Calu3 (cell line): ENCODE results near the gene DDTL. TPM values are rescaled to one million over a fixed set of nuclear protein-coding genes. Genes with fewer than 3 reads are reported as not detected.
"Not testable (repeated sequence)": the region's sequence is repeated elsewhere in the genome, so short reads cannot be mapped to it uniquely, and the experiment has no call there.

Experiments
- BruUV-seq: library from RNA; stranded (reverse); fragments of 400-500 nt; replicated peaks from 2 replicates; lab custom pipeline; 2021; lab: Mats Ljungman, UMichigan
- CTCF ChIA-PET: fragments of 300-600 bp; sonication (Branson Sonifier 250); formaldehyde crosslinking; loops from one replicate; lab custom pipeline; 2022; ENCODE audit warnings: antibody characterized with exemption; lab: Charles Lee
- DNase-seq: peaks from one replicate; pipeline ENCODE4 v3.0.0; 2022
- H3K27ac Mint-ChIP-seq: one replicate; pipeline ENCODE4 v1.8.0; 2022; ENCODE audit warnings: mixed read lengths; ENCODE audit not compliant: unreplicated experiment
- H3K27me3 Mint-ChIP-seq: one replicate; pipeline ENCODE4 v1.8.0; 2022; ENCODE audit warnings: mixed read lengths; ENCODE audit not compliant: unreplicated experiment
- H3K36me3 Mint-ChIP-seq: one replicate; pipeline ENCODE4 v1.8.0; 2022; ENCODE audit warnings: mild to moderate bottlenecking, moderate library complexity, mixed read lengths; ENCODE audit not compliant: insufficient read depth, unreplicated experiment
- H3K4me1 Mint-ChIP-seq: one replicate; pipeline ENCODE4 v1.8.0; 2022; ENCODE audit warnings: mild to moderate bottlenecking, low read depth, mixed read lengths; ENCODE audit not compliant: unreplicated experiment
- H3K4me3 Mint-ChIP-seq: one replicate; pipeline ENCODE4 v1.8.0; 2022; ENCODE audit warnings: mild to moderate bottlenecking, low read depth, moderate library complexity, mixed read lengths; ENCODE audit not compliant: unreplicated experiment
- H3K9me3 Mint-ChIP-seq: one replicate; pipeline ENCODE4 v1.8.0; 2022; ENCODE audit warnings: low read depth, mixed read lengths; ENCODE audit not compliant: unreplicated experiment
- intact Hi-C: fragments of 100-400 bp; cut with micrococcal nuclease; formaldehyde crosslinking; loops from one replicate; pipeline ENCODE4 v1.10.0; 2022; ENCODE audit not compliant: unreplicated experiment
- total RNA-seq: library from RNA; stranded (reverse); gene quantifications from 2 replicates; pipeline ENCODE4 v1.2.3, GENCODE V29; 2022
- TF ChIP-seq, protein P1 (sequence below): fragments of 200-600 bp; IDR thresholded peaks from one replicate; pipeline ENCODE4 v1.8.0; 2022; ENCODE audit warnings: antibody characterized with exemption; ENCODE audit not compliant: unreplicated experiment

Gene DDTL
- total RNA-seq, 1 experiment from 2014 or later, result 3.4 TPM

DNA sequence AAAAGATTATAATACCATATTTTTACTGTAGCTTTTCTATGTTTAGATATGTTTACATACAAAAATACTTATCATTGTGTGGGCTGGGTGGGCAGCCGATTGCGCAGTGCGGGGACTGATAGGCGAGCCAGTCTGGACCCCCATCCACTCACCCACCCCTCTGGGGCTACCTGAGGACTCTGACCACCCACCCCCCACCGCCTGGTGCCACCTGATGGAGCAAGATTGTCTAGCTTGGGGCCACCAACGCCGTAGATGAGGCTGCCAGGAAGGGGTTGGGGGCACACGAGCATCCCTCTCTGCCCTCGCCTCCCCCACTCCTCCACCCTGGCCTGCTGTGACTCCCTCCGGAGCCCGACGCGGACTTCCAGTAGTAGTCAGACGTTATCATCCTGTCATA is 40.1 kb upstream of the DDTL start:
- Mint-ChIP-seq H3K27ac (no peak overlapping the region), H3K4me3 (no peak overlapping the region), H3K27me3 (no peaks in the 10 kb centered on the region), H3K4me1 (no peaks in the 10 kb centered on the region), H3K9me3 (peaks cover 8% of the 10 kb centered on the region), H3K36me3 (peaks cover 21% of the 10 kb centered on the region)
- intact Hi-C loops, result no loop called here
- no TSS peak for BruUV-seq
- CTCF ChIA-PET, result interaction anchor here (0.7 kb wide), 1 partner anchor 297 kb away, joined by 3 read pairs; no protein-coding TSS in a partner anchor
- no peak for DNase-seq
- TF ChIP-seq, protein P1, sequence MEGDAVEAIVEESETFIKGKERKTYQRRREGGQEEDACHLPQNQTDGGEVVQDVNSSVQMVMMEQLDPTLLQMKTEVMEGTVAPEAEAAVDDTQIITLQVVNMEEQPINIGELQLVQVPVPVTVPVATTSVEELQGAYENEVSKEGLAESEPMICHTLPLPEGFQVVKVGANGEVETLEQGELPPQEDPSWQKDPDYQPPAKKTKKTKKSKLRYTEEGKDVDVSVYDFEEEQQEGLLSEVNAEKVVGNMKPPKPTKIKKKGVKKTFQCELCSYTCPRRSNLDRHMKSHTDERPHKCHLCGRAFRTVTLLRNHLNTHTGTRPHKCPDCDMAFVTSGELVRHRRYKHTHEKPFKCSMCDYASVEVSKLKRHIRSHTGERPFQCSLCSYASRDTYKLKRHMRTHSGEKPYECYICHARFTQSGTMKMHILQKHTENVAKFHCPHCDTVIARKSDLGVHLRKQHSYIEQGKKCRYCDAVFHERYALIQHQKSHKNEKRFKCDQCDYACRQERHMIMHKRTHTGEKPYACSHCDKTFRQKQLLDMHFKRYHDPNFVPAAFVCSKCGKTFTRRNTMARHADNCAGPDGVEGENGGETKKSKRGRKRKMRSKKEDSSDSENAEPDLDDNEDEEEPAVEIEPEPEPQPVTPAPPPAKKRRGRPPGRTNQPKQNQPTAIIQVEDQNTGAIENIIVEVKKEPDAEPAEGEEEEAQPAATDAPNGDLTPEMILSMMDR, result no peak

DNA sequence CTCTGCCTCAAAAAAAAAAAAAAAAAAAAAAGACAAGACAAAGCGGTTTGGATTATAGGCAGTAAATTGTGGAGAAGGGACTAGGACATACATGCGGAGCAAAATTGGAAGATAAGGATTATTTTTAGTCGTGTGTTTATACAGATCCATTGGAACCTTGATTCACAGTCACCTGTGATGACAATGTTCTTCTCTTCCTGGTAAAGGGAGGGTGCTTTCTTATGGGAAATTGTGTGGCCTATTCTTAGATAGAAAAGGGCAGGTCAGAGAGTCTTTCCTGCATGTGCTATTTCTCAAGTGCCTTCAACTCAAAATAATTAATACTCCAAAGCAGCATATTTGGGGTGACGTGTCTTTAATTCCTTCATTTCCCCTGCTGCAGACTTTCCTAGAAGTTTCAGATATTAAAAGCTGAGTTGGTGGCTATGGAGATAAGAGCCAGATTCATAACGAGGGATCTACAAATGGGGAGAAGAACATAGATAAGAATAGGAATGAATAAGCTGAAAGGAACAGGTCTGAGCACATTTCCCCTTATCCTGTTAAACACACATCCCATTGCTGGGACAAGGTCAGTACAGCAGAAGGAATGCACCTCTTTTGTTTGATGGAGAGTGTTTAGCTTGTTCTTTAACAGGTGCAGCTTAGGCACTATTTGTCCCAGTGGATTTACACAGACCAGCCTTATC is 28.2 kb upstream of the DDTL start:
- no peak overlapping the region for H3K4me3 Mint-ChIP-seq
- H3K27me3 Mint-ChIP-seq, result no peaks in the 10 kb centered on the region
- intact Hi-C loops, result no loop called here
- no peaks in the 10 kb centered on the region for H3K36me3 Mint-ChIP-seq
- no peak overlapping the region for H3K27ac Mint-ChIP-seq
- TF ChIP-seq, protein P1, result no peak
- BruUV-seq, result no TSS peak
- no peaks in the 10 kb centered on the region for H3K4me1 Mint-ChIP-seq
- CTCF ChIA-PET, result interaction anchor here (0.7 to 0.8 kb wide), 2 partner anchors 44 to 74 kb away, joined by 3 read pairs; partner anchors contain the start of gene MIF
- no peak for DNase-seq
- no peaks in the 10 kb centered on the region for H3K9me3 Mint-ChIP-seq

DNA sequence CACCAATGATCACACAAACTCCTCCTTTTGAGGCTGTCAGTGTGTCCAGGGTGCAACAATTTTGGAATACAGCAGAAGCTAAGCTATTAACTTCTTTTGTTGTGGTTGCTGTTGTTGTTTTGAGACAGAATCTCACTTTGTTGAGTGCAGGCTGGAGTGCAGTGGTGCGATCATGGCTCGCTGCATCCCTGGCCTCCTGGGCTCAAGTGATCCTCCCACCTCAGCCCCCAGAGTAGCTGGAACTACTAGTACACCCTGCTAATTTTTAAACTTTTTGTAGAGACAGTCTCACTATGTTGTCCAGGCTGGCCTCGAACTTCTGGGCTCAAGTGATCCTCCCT is 27.7 kb upstream of the DDTL start:
- H3K4me3 Mint-ChIP-seq, result no peak overlapping the region
- intact Hi-C loops, result no loop called here
- CTCF ChIA-PET, result interaction anchor here (0.7 to 0.8 kb wide), 2 partner anchors 45 to 75 kb away, joined by 3 read pairs; partner anchors contain the start of gene MIF

DNA sequence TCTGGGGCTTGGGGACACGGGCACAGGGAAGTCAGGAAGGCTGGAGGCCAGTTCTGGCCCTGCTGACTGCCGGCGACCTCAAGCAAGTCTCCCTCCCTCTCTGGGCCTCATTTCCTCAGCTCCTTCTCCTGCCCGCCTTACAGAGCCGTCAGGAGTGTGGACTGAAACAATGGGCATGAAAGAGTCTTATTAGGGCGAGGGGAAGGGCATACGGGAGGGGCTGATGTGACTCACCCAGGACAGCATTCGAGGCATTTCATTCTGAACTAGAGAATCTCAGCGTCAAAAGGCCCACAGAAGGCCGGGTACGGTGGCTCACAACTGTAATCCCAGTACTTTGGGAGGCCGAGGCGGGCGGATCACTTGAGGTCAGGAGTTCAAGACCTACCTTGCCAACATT is 26.5 kb upstream of the DDTL start:
- H3K9me3 Mint-ChIP-seq, H3K36me3 Mint-ChIP-seq, intact Hi-C loops, H3K27me3 Mint-ChIP-seq, BruUV-seq, CTCF ChIA-PET, DNase-seq, H3K4me3 Mint-ChIP-seq, H3K4me1 Mint-ChIP-seq, H3K27ac Mint-ChIP-seq: not testable (repeated sequence)

More for the DNA sequence above, 27.7 kb upstream of the DDTL start:
- Mint-ChIP-seq H3K36me3 (no peaks in the 10 kb centered on the region), H3K27ac (no peak overlapping the region), H3K9me3 (no peaks in the 10 kb centered on the region), H3K27me3 (no peaks in the 10 kb centered on the region), H3K4me1 (no peaks in the 10 kb centered on the region)
- DNase-seq, result no peak
- TF ChIP-seq, protein P1, result no peak
- no TSS peak for BruUV-seq

DNA sequence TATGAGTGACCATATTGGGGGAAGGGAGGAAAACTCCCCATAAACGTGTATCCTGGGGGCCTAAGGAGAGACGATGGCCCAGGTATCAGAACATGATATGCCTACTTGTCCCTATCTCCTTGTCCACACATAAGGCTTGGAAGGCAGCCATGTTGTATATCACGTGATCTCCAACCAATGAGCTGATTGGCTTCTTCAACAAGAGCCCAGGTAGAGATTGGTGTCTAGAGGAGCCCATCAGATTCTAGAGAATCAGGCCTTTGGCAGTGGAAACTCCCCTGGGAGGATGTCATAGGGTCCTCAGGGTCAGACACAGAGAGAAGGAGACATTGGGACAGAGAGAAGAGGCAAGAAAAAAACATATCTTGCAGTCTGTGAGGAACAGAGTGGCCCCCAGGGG is 19.3 kb upstream of the DDTL start:
- BruUV-seq, H3K36me3 Mint-ChIP-seq, H3K4me3 Mint-ChIP-seq, H3K27ac Mint-ChIP-seq, DNase-seq, CTCF ChIA-PET, intact Hi-C loops, H3K9me3 Mint-ChIP-seq, H3K27me3 Mint-ChIP-seq, H3K4me1 Mint-ChIP-seq: not testable (repeated sequence)

DNA sequence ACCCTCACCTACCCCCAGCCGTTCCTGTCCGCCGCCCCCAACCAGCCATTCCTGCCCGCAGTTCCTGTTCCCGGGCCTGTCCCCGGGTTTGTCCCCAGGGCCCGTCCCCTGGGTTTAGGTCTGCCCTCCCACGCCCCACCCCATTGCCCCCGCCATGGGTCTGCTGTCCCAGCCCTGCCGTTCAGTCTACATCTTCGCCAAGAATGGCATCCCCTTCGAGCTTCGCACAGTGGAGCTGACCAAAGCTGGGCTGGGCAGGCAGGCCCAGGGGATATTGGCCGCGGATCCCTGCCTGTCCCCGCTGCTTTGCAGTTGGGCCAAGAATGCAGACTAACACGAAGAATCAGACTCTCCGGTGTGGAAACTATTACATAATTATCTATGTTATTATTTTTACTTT is 16.9 kb upstream of the DDTL start:
- H3K27ac Mint-ChIP-seq, H3K36me3 Mint-ChIP-seq, intact Hi-C loops: not testable (repeated sequence)

DNA sequence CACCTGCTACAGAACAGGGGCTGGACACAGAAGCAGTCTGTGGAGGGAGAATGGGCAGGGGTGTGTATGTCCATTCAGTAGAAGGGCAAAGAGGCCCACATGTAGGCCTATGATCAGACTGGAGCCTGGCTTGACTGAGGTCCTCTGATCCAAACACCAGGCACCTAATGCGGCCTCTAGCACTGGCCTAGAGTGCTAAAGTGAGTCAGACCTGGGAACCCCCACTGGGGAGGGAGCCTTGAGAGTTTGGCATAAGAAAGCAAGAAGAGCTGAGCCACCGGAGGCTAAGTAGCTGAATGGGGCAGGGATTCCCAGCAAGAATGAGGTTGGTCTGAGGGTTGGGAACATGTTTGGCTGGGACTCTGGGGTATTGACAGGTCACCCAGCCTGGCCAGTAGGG is 15.3 kb upstream of the DDTL start:
- H3K4me1 Mint-ChIP-seq, CTCF ChIA-PET, H3K4me3 Mint-ChIP-seq, BruUV-seq, H3K36me3 Mint-ChIP-seq, DNase-seq, intact Hi-C loops, H3K9me3 Mint-ChIP-seq, H3K27ac Mint-ChIP-seq: not testable (repeated sequence)
- peaks cover 12% of the 10 kb centered on the region for H3K27me3 Mint-ChIP-seq

More for the DNA sequence above, 16.9 kb upstream of the DDTL start:
- peaks cover 12% of the 10 kb centered on the region for H3K27me3 Mint-ChIP-seq
- BruUV-seq, H3K4me1 Mint-ChIP-seq, H3K4me3 Mint-ChIP-seq, DNase-seq, CTCF ChIA-PET, H3K9me3 Mint-ChIP-seq: not testable (repeated sequence)
